Keratinocyte (primary cell): ENCODE results near the gene PAGR1.

ENCODE experiments used
- EZH2 ChIP-seq: IDR thresholded peaks from one replicate; pipeline ENCODE4 v1.6.1; 2012; ENCODE audit warnings: inconsistent platforms, mild to moderate bottlenecking, low read length, moderate library complexity
- TF ChIP-seq, protein P1 (sequence below), 3 experiments: IDR thresholded peaks in 1 of 3; conservative IDR thresholded peaks in 1 of 3; optimal IDR thresholded peaks in 1 of 3; 2 replicates in 2 of 3; 3 replicates in 1 of 3; pipeline versions ENCODE3 to v1.5.1; 2011; ENCODE audit warnings: low read length in 3 of 3, mild to moderate bottlenecking in 3 of 3, moderate library complexity in 2 of 3, control low read depth in 1 of 3, inconsistent platforms in 1 of 3; ENCODE audit not compliant: insufficient read depth in 2 of 3; ENCODE audit errors: extremely low read depth in 1 of 3

- TF ChIP-seq EZH2: no peak
- TF ChIP-seq, protein P1, sequence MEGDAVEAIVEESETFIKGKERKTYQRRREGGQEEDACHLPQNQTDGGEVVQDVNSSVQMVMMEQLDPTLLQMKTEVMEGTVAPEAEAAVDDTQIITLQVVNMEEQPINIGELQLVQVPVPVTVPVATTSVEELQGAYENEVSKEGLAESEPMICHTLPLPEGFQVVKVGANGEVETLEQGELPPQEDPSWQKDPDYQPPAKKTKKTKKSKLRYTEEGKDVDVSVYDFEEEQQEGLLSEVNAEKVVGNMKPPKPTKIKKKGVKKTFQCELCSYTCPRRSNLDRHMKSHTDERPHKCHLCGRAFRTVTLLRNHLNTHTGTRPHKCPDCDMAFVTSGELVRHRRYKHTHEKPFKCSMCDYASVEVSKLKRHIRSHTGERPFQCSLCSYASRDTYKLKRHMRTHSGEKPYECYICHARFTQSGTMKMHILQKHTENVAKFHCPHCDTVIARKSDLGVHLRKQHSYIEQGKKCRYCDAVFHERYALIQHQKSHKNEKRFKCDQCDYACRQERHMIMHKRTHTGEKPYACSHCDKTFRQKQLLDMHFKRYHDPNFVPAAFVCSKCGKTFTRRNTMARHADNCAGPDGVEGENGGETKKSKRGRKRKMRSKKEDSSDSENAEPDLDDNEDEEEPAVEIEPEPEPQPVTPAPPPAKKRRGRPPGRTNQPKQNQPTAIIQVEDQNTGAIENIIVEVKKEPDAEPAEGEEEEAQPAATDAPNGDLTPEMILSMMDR (optimal IDR thresholded peaks at IDR 0.05 in 1 of 3, IDR thresholded peaks at IDR 0.05 in 1 of 3, conservative IDR thresholded peaks at IDR 0.05 in 1 of 3; ENCODE audit: extremely low read depth in 1 of 3, insufficient read depth in 2 of 3, low read length in 3 of 3): no peak
Measured at GRCh38 chr16:29843931-29844330, 28.0 kb downstream of the PAGR1 start.
